ENCODE measurements around the gene SPATA2. TPM values are rescaled to one million over a fixed set of nuclear protein-coding genes. Genes with fewer than 3 reads are reported as not detected.

SPATA2 gene
- total RNA-seq, 1 donor from 2014 or later: 3.2 TPM

- no peak for TF ChIP-seq CTCF (conservative IDR thresholded peaks at IDR 0.05; ENCODE audit: low read depth, low read length)
- DNase-seq (ENCODE audit: low read depth): no peak
- no peak overlapping the region for H3K4me3 ChIP-seq (ENCODE audit: low read depth, low read length)
These were observed 23.1 kb downstream of the SPATA2 start for GRCh38 chr20:49892260-49892659.

GRCh38 chr20:49891476-49892110 is 23.7 kb downstream of the SPATA2 start:
- no peak for DNase-seq (ENCODE audit: low read depth)
- no peak overlapping the region for H3K4me3 ChIP-seq (ENCODE audit: low read depth, low read length)
- no peak for TF ChIP-seq CTCF (conservative IDR thresholded peaks at IDR 0.05; ENCODE audit: low read depth, low read length)

GRCh38 chr20:49890471-49891361 is 24.6 kb downstream of the SPATA2 start:
- no peak for DNase-seq (ENCODE audit: low read depth)
- no peak overlapping the region for H3K4me3 ChIP-seq (ENCODE audit: low read depth, low read length)
- TF ChIP-seq CTCF (conservative IDR thresholded peaks at IDR 0.05; ENCODE audit: low read depth, low read length): no peak

- DNase-seq (ENCODE audit: low read depth): no peak
- TF ChIP-seq CTCF (conservative IDR thresholded peaks at IDR 0.05; ENCODE audit: low read depth, low read length): peak; percentile 29
- H3K4me3 ChIP-seq (ENCODE audit: low read depth, low read length): no peak overlapping the region
These were observed 25.4 kb downstream of the SPATA2 start for GRCh38 chr20:49889935-49890333.

- no peak overlapping the region for H3K4me3 ChIP-seq (ENCODE audit: low read depth, low read length)
- TF ChIP-seq CTCF (conservative IDR thresholded peaks at IDR 0.05; ENCODE audit: low read depth, low read length): no peak
- no peak for DNase-seq (ENCODE audit: low read depth)
These were observed 26.1 kb downstream of the SPATA2 start for GRCh38 chr20:49889001-49889934.

- H3K4me3 ChIP-seq (ENCODE audit: low read depth, low read length): no peak overlapping the region
- peak; percentile 97 for TF ChIP-seq CTCF (conservative IDR thresholded peaks at IDR 0.05; ENCODE audit: low read depth, low read length)
- peak; percentile 33 for DNase-seq (ENCODE audit: low read depth)
These were observed 26.9 kb downstream of the SPATA2 start for GRCh38 chr20:49888212-49889000.
